ENCODE results near the gene FRY.
A peak's percentile ranks its signal among the peaks of the same experiment; 100 is the strongest.

FRY gene

DNA sequence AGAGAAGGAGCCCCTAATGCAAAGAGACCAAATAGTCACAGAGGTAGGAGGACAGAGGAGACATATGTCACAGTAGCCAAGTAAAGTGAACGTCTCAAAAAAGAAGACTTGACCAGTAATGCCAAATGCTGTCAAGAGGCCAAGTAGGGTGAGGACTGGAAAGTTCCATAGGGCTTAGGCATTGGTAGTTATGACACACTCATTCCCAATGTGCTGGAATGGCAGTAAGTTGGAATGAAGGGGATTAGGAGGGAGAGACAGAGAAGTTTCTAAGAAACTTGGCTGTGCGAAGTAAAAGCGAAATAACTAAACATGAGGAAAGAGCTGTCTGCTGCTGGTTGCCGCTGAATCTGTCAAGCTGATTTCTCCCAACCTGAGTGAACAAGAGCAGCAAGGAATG lies 14.9 kb upstream of the FRY start:
- no peak for DNase-seq (ENCODE audit: low spot score)

DNA sequence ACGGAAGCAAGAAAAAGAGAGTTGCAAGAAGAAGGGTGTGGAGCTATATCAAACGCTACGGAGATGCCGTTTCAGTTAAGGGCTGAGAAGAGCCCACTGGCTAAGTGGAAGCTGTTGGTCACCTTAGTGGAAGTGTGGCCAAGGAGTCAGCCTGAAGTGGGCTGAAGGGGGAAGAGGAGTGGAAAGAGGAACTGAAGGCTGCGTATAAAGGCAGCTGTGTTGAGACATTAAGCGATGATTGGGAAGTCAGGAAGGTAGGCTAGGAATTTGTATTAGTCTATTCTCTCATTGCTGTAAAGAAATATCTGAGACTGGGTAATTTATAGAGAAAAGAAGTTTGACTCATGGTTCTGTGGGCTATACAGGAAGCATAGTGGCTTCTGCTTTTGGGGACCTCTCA lies 14.1 kb upstream of the FRY start:
- DNase-seq (ENCODE audit: low spot score) = no peak

DNA sequence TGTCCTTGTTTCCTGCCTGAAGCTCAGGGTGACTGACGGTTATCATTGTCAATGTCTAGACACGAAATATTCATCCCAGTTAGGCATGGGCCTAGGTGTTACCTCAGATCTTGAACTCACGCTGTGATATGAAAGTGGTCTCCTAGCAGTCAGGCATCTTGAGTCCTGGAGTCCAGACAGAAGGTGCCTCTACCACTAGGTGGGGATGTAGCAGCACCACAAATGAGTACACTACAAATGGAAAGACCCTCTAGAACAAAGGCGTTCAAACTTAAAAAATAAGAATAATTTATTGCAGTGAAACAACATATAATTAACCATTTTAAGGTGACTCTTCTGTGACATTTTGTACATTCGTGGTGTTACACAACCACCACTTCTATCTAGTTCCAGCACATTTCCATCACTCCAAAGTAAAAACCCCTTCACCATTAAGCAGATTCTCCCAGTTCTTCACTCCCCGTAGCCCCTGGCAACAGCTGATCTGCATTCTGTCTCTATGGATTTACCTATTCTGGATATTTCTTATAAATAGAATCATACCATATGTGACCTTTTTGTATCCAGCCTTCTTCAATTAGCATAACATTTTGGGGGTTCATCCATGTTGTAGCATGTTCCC lies 11.9 kb upstream of the FRY start:
- DNase-seq (ENCODE audit: low spot score) = peak; percentile 65

DNA sequence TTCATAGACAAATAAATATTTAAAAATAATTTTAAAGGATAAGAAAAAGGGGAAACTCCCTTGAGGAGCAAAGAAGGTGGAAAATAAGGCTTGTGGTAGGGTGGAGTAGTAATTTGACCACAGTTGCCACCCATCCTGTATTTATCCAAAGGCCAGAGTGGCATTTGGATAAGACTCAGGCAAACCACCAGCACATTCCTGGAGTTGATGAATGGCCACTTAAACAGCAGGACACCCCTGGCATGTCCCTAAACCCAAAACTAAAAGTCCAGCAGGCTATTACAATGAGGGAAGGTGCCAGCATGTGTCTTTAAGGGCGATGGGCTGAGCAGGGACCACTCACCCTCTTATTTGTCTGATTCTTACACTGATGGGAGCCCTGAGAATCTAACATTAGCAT lies 9.8 kb upstream of the FRY start:
- DNase-seq (ENCODE audit: low spot score) = no peak

DNA sequence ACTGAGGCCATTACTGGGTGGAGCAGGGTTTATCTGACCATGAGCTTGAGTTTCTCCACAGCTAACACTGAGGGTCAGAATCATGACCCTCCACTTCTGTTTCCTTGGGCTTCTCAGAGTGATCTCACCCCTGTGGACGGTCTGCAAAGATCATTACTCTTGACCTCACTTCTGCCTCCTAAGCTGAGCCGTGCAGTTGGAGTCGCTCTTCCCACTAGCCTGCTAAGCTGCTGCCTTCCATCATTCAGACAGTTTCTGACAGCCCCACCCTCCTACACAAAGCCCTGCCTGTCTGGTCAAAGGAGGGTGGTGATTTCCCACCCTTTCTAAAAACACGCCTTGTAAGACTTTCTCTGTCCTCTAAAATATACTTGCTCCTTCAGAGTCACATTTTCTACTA lies 9.3 kb upstream of the FRY start:
- DNase-seq (ENCODE audit: low spot score) = no peak

DNA sequence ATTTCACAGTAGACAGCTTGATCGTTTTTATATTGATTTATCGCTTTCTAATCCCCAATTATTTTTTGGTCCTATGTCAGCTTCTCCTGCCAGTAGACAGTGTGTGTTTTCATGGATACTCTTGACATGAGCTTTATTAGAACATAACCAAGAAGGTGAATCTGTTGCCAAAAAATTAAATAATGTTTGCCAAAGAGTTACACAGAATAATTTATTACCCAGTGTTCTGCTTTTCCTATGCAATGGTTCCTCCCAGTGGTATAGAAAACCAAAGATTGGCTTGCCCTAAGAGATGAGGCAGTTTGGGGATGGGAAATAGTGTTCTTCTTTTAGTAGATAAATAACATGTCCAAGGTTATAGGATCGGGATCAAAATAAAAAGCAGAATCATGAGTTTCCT lies 8.5 kb upstream of the FRY start:
- DNase-seq (ENCODE audit: low spot score) = no peak

DNA sequence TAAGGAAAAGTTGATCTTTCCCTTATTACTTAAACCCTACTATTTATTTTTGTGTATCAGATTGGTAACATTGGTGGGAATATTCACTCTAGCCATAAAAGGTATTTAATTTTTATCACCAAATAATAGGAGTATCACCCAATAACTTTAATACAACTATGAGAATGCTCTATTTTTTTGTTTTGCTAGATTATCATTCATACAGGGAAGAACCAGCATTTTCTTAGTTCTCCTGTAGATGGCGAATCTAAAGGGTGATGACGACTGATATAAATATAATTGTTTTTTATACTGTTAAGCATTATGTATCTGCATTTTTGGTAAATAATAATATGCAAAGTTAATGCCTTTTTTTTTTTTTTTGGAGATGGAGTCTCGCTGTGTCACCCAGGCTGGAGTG lies 7.9 kb upstream of the FRY start:
- no peak for DNase-seq (ENCODE audit: low spot score)

DNA sequence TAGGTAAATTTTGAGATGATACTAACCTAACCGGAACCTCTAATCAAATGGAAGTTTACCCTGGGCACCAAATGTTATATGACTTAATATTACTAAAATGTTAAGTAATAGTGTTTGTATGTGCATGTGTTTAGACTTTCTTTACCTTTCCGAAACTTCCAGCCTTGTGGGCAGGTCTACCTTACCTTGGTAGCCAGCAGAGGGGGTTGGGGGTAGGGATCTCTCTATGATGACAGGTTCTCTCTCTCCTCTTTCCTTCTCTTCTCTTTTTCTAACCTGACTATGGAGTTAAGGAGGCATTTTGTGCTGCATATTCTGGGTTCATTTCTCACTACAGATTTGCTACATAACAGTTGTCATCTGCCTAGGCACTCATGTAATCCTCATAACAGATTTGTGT lies 6.8 kb upstream of the FRY start:
- no peak for DNase-seq (ENCODE audit: low spot score)

DNA sequence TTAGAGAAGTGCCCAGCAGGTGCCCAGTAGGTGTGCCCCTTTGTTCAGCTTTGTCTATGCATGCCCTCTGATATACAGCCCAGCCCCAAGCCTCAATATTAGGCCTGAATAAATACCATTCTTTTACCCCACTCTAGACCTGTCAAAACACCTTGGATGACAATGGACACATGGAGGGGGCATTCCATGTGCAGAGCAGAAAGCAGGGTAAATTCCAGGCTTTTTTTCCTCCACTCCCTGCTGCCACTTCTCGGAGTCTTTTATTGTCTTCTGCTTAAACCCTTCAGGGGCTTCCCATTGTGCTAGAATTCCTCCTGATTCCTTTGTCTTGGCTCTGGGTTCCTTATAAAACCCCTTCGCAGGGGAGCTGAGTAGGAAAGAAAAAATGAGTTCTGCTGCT lies 5.8 kb upstream of the FRY start:
- DNase-seq (ENCODE audit: low spot score) = peak; percentile 51

DNA sequence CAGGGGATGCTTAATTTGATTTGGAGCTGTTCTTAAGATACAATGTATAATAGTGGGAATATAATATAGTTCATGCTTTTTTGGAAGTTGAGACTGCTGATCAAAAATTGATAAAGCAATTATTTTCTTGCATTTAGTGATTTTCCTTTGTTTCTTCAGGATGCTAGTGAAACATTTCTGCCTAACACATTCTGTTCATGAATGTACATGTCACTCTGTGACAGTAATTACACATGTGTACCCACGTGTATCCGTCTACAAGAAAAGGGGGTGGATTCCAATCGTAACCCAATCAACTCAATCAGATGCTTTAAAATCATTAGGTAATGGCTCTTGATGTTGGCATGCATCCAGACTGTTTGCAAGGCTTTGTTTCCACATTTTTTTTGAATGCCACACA lies 5.0 kb upstream of the FRY start:
- no peak for DNase-seq (ENCODE audit: low spot score)

DNA sequence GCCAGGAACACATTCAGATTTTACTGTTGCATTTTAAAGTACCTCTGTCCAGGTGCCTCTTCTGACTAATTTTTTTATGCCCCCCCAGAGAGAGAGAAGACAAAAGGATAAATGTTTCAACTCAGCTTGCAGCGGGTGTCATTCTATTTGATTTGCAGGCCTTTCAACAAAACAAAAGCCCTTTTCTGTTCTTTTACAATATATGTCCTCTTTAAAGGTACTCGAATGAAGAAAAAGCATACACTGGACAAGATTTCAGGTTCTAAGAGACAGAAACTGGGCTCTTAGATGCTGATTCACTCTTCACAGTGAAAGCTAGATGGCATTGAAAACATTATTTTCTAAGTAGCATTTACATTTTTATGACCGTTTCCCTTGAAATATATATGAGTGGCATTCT lies 2.9 kb upstream of the FRY start:
- DNase-seq (ENCODE audit: low spot score) = no peak

DNA sequence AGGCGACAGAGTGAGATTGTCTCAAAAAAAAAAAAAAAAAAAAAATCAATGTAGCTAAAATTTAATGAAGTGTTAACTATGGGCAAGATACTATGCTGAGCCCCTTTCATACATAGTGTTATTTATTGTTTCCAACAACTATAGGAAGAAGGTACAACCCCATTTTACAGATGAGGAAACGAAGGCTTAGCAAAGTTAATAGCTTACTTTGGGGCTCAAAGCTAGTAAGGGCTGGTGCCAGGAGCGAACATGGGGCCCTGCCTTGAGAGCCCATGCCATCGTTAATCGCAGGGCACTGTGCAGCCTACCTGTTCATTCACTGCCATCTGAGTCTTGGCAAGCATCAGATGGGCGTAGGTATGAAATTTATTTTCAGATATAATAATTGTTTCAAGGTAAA lies 1.9 kb upstream of the FRY start:
- no peak for DNase-seq (ENCODE audit: low spot score)

DNA sequence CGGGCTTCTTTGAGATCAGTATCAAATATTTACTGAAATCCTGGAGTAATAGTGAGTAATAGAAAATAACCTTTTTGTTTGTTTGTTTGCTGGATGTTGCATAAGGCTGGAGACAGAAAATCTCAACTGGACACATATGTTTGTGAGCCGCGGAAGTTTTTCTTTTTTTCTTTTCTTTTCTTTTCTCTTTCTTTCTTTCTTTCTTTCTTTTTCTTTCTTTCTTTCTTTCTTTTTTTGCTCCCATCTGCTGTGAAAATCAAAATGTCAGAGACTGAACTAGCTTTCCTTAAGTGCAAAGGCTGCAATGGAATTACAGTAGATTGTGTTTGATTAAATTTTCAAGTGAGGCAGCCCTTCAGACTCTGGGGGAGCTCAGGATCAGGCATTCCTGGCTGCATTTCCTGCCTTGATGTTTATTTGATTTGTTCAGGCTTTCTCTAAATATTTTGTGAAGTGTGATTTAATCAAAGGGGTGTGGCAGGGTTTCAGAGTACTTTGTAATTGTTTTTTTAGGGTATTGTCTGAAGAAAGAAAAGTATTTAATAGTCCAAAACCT lies 319 bp downstream of the FRY start:
- no peak for DNase-seq (ENCODE audit: low spot score)

DNA sequence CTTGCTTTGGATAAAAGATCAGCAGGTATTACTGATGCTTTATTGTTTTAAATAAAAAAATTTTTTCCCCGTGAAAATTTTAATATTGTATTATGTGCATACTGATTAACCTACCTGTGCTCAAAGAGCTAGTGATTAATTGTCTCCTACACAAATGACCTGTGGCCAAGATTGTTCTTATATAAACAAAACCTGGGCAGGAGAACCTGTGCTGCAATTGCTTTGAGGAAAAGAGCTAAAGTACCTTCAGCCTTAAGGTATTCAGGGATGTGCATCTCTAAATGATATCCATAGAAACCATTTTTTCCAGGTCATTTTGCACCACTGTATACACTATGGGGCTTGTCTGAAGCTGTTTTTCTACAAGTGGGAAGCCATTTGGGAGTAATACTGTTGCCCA lies 1.2 kb downstream of the FRY start:
- DNase-seq (ENCODE audit: low spot score) = no peak

DNA sequence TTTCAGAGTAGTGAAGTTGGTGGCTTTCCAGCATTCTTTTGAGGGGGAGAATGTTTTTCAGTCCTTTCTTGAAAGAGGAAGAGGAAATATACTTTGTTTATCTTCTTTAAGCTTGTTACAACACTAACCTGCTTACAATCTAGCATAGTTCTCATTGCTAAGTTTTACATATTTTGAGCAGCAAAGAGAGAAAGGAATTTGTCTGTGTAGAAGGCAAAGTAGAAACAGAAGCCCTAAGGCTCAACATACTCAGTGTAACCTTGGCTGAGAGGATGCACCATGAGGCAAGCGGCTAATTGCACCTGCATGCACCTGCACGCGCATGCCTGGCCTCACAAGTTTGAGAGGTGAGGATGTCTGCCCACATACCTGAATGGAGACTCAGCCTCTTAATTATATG lies 2.2 kb downstream of the FRY start:
- no peak for DNase-seq (ENCODE audit: low spot score)

DNA sequence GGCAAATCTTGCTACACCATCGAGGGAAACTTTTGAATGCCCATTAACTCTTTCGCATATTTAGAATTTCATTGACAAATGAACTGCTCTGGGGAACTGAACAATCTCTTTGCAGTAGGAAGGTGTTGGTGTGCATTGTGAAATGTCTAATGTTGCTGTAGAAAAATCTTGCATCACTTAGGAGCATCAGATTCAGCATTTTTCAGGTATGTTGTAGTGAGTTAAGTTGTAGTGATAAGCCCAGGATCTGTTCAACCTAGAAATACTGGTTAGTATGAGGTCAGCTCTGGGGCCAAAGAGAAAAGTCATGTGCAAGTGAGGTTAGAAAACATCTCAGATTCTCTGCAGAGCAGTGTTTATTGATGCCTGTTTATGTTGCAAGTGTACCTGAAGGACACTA lies 4.1 kb downstream of the FRY start:
- no peak for DNase-seq (ENCODE audit: low spot score)

DNA sequence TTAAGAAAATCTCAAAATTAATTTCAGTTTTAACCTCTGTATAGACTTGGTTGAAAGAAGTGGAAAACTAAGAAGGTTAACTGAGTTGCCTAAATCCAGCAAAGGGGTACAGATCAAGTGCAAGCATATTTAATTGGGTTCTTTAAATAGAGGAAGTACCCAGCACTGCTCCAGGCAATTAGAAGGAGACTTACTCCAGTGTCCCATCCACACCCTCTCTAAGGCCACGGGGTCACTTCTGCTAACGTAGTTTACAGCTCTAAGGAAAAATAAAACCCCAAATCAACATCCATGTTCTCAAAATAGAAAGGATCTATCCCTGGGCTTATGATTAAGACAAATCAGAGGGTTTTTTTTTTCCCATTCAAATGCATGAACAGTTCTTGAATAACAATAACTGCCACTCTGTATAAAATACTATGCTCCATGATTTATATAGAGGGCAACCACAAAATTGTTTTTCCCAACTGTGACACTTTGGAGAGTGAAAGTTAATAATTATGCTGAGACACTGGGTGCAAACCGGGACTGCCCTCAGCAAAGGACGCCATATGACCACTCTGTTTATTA lies 4.6 kb downstream of the FRY start:
- no peak for DNase-seq (ENCODE audit: low spot score)

DNA sequence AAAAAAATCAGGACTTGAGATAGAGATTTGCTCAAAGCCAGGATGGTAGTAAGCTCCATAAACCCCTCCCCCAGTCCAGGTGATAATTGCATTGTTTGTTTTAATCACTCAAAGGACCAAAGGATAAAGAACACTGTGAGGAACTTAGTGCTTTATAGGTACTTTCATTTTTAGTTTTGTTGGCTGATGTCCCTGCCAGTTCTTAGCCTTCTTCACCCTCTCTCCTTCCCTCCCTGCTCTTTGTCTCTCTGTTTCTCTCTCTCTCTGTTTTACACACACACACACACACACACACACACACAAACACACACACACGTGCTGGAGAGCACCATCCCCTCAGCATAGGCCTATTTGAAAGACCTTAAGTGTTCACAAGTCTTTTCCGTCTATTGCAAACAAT lies 5.2 kb downstream of the FRY start:
- no peak for DNase-seq (ENCODE audit: low spot score)

DNA sequence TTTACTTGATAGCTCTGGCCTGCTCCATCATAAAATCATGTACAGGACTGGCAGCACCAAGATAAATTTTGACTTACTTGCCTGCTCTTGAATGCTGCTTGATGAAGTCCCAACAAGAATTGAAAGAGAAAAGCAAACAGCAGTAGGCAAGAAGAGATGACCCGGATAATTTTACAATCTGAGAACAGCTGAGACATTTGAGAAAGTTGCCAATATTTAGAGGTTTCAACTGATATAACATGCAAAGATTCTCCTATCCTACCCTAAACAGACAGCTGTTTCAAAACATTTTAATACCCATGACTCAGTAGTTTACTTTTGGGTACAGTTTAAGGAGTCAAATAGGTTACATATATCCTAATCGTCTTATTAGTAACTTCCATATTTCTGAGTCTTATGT lies 5.9 kb downstream of the FRY start:
- DNase-seq (ENCODE audit: low spot score) = no peak

DNA sequence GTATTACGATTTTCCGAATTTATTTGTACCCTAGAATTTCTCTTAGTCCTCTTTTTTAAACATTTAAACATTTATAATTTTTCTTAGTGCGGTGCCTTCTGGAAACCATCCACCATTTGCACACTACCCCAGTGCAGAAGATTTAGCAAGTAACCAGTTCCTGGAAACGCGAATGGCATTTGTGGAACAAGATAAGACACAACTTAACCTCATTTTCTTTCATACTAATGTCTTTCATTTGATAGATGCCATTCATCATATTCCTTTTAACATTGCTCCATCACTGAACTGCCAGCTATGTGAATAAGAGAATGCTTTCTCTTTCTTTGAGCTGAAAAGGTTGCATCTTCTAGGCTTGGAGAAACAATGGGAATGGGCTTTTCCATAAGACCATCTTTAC lies 6.8 kb downstream of the FRY start:
- no peak for DNase-seq (ENCODE audit: low spot score)

DNA sequence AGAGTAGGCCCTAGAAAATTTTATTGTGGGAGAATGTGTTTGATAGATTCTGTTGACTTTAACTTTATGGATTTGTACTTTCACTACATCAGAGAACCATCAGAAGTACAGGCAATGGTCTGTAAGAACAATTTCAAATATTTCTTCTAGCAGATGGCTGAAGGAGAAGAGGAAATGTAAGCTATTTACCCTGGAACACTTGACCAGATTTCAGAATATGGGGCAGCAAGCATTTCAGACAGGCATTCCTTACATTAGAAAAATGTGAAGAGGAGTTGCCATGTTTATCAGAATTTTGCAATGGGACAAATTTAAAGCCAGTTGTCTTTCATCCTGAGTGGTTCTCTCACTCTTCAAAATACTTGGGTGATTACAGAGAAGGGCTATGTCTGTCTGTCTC lies 7.5 kb downstream of the FRY start:
- DNase-seq (ENCODE audit: low spot score) = no peak

DNA sequence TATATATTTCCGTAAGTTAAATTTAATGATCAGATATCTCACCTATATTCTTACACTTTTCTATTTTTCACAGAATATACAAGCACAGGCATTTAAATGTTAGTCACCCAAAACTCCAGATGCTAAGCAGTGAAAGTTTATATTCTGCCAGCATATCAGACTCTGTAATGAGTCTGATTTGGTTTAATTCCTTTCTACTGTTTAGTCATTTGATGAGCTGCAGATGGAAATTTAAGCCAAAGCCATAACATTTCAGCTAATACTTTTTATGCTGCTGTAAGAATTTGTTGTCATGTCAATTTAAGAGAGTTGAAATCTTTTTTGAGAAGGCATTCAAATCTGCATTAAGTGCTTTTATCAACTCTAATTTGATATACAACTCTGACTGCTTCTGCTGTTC lies 8.0 kb downstream of the FRY start:
- DNase-seq (ENCODE audit: low spot score) = no peak

DNA sequence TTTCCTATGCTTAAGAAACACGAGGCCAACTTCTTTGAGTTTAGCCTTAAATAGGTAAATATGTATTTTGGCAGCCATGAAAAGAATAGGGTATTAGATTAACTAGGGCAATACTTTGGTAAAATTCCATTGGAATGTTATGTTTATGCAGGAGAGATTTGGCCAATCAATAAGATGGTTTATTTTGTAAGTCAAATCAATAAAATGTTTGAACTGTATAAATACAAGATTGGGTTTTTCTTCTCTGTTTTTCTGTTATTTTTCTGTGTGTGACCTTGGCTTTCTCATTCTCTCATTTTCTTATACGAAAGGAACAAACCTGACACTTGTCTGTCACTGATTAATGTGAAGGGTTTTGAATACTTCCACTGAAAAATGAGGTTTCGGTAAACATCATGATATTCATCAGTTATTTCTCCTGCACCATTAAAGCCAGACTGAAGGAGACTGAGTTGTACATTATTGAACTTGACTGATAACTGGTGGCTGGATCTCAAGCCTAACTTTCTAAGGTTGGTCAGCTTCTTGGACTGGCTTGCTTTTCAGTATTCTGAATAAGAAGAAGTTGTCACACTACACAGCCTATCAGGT lies 8.6 kb downstream of the FRY start:
- no peak for DNase-seq (ENCODE audit: low spot score)

DNA sequence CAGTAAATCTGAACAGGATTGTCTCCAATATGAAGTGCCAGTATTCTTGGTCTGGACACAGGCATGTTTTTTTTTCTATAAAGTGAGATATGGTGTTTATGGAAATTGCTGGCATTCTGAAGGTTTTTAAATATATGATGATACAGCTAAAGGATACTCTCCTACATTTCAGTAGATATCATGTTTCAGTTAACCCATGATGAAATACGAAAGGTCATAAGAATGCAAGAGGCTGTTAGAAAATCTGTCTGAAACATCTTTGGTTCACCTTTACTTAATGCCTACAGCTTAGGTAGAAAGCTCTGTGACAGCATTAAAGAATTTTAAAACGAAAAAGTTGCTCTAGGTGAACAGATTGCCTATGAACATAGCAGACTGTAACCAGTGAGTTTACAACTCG lies 9.1 kb downstream of the FRY start:
- DNase-seq (ENCODE audit: low spot score) = no peak

All from iPS-NIHi11 (cell line).